ENCODE measurements around the gene SYNGR1.

SYNGR1 gene

GRCh38 chr22:39434243-39434653, 84.5 kb downstream of the SYNGR1 start:
- no peak overlapping the region for H3K27ac ChIP-seq (ENCODE audit: low read depth, low read length)
- H3K36me3 ChIP-seq (ENCODE audit: control insufficient read depth, insufficient read depth, low read length) = peaks cover 33% of the 10 kb centered on the region
- H3K9ac ChIP-seq (ENCODE audit: low read length) = no peak overlapping the region
- no peaks in the 10 kb centered on the region for H3K9me3 ChIP-seq (ENCODE audit: control insufficient read depth, insufficient read depth, low read depth, low read length)
- no peak overlapping the region for H3K4me3 ChIP-seq (ENCODE audit: low read depth, low read length)
- peaks cover 21% of the 10 kb centered on the region for H3K4me1 ChIP-seq (ENCODE audit: control insufficient read depth, insufficient read depth, low read length)
- peaks cover 4% of the 10 kb centered on the region; the same call in 1 of the 2 replicates for H3K27me3 ChIP-seq (ENCODE audit: control insufficient read depth, insufficient read depth, low read length)

GRCh38 chr22:39434721-39435120, 84.9 kb downstream of the SYNGR1 start:
- peaks cover 4% of the 10 kb centered on the region; the same call in 1 of the 2 replicates for H3K27me3 ChIP-seq (ENCODE audit: control insufficient read depth, insufficient read depth, low read length)
- H3K36me3 ChIP-seq (ENCODE audit: control insufficient read depth, insufficient read depth, low read length) = peaks cover 33% of the 10 kb centered on the region
- no peak overlapping the region for H3K4me3 ChIP-seq (ENCODE audit: low read depth, low read length)
- H3K27ac ChIP-seq (ENCODE audit: low read depth, low read length) = no peak overlapping the region
- H3K4me1 ChIP-seq (ENCODE audit: control insufficient read depth, insufficient read depth, low read length) = peaks cover 16% of the 10 kb centered on the region; the same call in 1 of the 2 replicates
- no peaks in the 10 kb centered on the region for H3K9me3 ChIP-seq (ENCODE audit: control insufficient read depth, insufficient read depth, low read depth, low read length)
- H3K9ac ChIP-seq (ENCODE audit: low read length) = no peak overlapping the region
